Progenitor cell of endocrine pancreas (in vitro differentiated cells): ENCODE results near the gene KIRREL1. TPM values are rescaled to one million over a fixed set of nuclear protein-coding genes. Genes with fewer than 3 reads are reported as not detected.
A peak's percentile ranks its signal among the peaks of the same experiment; 100 is the strongest.

Experiments
- DNase-seq: peaks from one replicate; pipeline ENCODE4 v3.0.0; 2021; ENCODE audit warnings: low spot score; ENCODE audit not compliant: unreplicated experiment
- H3K27ac Mint-ChIP-seq: 2 replicates; pipeline ENCODE4 v1.8.0; 2021; ENCODE audit warnings: mild to moderate bottlenecking, moderate library complexity, mixed read lengths
- H3K27me3 Mint-ChIP-seq: 2 replicates; pipeline ENCODE4 v1.8.0; 2021; ENCODE audit warnings: mixed read lengths
- H3K36me3 Mint-ChIP-seq: 2 replicates; pipeline ENCODE4 v1.8.0; 2022; ENCODE audit warnings: mixed read lengths; ENCODE audit not compliant: insufficient read depth
- H3K4me1 Mint-ChIP-seq: 2 replicates; pipeline ENCODE4 v1.8.0; 2021; ENCODE audit warnings: low read depth, mixed read lengths
- H3K4me3 Mint-ChIP-seq: 2 replicates; pipeline ENCODE4 v1.8.0; 2021; ENCODE audit warnings: low read depth, mild to moderate bottlenecking, moderate library complexity, mixed read lengths
- H3K9me3 Mint-ChIP-seq: 2 replicates; pipeline ENCODE4 v1.8.0; 2021; ENCODE audit warnings: low read depth, mixed read lengths
- total RNA-seq: library from RNA; stranded (reverse); gene quantifications from 2 replicates; pipeline ENCODE4 v1.2.1, GENCODE V29; 2021
- TF ChIP-seq, protein P1 (sequence below): fragments of 200-600 bp; sonication (generic); IDR thresholded peaks from one replicate; pipeline ENCODE4 v1.5.0; 2021; ENCODE audit warnings: antibody characterized with exemption, mild to moderate bottlenecking; ENCODE audit not compliant: unreplicated experiment

KIRREL1 gene
- total RNA-seq, 1 donor from 2014 or later, result 43.8 TPM

GRCh38 chr1:158118713-158119402 lies 125.4 kb downstream of the KIRREL1 start:
- H3K36me3 Mint-ChIP-seq, result no peaks in the 10 kb centered on the region
- H3K27ac Mint-ChIP-seq, result no peak overlapping the region
- no peak for DNase-seq
- H3K4me3 Mint-ChIP-seq, result no peak overlapping the region
- TF ChIP-seq, protein P1, sequence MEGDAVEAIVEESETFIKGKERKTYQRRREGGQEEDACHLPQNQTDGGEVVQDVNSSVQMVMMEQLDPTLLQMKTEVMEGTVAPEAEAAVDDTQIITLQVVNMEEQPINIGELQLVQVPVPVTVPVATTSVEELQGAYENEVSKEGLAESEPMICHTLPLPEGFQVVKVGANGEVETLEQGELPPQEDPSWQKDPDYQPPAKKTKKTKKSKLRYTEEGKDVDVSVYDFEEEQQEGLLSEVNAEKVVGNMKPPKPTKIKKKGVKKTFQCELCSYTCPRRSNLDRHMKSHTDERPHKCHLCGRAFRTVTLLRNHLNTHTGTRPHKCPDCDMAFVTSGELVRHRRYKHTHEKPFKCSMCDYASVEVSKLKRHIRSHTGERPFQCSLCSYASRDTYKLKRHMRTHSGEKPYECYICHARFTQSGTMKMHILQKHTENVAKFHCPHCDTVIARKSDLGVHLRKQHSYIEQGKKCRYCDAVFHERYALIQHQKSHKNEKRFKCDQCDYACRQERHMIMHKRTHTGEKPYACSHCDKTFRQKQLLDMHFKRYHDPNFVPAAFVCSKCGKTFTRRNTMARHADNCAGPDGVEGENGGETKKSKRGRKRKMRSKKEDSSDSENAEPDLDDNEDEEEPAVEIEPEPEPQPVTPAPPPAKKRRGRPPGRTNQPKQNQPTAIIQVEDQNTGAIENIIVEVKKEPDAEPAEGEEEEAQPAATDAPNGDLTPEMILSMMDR, result no peak
- peaks cover 39% of the 10 kb centered on the region for H3K27me3 Mint-ChIP-seq
- peaks cover 17% of the 10 kb centered on the region for H3K4me1 Mint-ChIP-seq
- no peaks in the 10 kb centered on the region for H3K9me3 Mint-ChIP-seq

GRCh38 chr1:158119976-158120653 lies 126.7 kb downstream of the KIRREL1 start:
- H3K9me3 Mint-ChIP-seq, result no peaks in the 10 kb centered on the region
- no peaks in the 10 kb centered on the region for H3K36me3 Mint-ChIP-seq
- TF ChIP-seq, protein P1, result no peak
- H3K27ac Mint-ChIP-seq, result no peak overlapping the region
- DNase-seq, result no peak
- no peak overlapping the region for H3K4me3 Mint-ChIP-seq
- peaks cover 18% of the 10 kb centered on the region for H3K4me1 Mint-ChIP-seq
- peaks cover 38% of the 10 kb centered on the region for H3K27me3 Mint-ChIP-seq

GRCh38 chr1:158121604-158122254 lies 128.3 kb downstream of the KIRREL1 start:
- no peak overlapping the region for H3K27ac Mint-ChIP-seq
- peaks cover 24% of the 10 kb centered on the region for H3K27me3 Mint-ChIP-seq
- DNase-seq, result peak; percentile 22
- no peaks in the 10 kb centered on the region for H3K9me3 Mint-ChIP-seq
- no peaks in the 10 kb centered on the region for H3K36me3 Mint-ChIP-seq
- peaks cover 13% of the 10 kb centered on the region for H3K4me1 Mint-ChIP-seq
- TF ChIP-seq, protein P1, result peak; percentile 78
- no peak overlapping the region for H3K4me3 Mint-ChIP-seq

- Mint-ChIP-seq H3K4me3 (no peak overlapping the region), H3K36me3 (no peaks in the 10 kb centered on the region), H3K9me3 (no peaks in the 10 kb centered on the region), H3K27me3 (peaks cover 24% of the 10 kb centered on the region), H3K4me1 (peaks cover 9% of the 10 kb centered on the region), H3K27ac (no peak overlapping the region)
- TF ChIP-seq, protein P1, result no peak
- no peak for DNase-seq
Measured at GRCh38 chr1:158122833-158123388, 129.5 kb downstream of the KIRREL1 start.

GRCh38 chr1:158124034-158124433 lies 130.6 kb downstream of the KIRREL1 start:
- Mint-ChIP-seq H3K4me3 (no peak overlapping the region), H3K27ac (no peak overlapping the region), H3K4me1 (peaks cover 2% of the 10 kb centered on the region), H3K36me3 (no peaks in the 10 kb centered on the region), H3K9me3 (no peaks in the 10 kb centered on the region), H3K27me3 (peaks cover 24% of the 10 kb centered on the region)
- TF ChIP-seq, protein P1, result no peak
- DNase-seq, result no peak
